HEK293T (cell line): ENCODE results near the gene THSD7B.

Experiments used
- FOXM1 ChIP-seq: fragments of 450-650 bp; IDR thresholded peaks from 2 replicates; pipeline ENCODE4 v1.6.1; 2017; ENCODE audit warnings: mild to moderate bottlenecking, borderline replicate concordance
- LEF1 ChIP-seq: fragments of 450-650 bp; IDR thresholded peaks from 2 replicates; pipeline ENCODE4 v1.6.1; 2017; ENCODE audit warnings: mild to moderate bottlenecking, borderline replicate concordance
- SP1 ChIP-seq: fragments of 450-650 bp; IDR thresholded peaks from 2 replicates; pipeline ENCODE4 v1.6.1; 2017

- no peak for TF ChIP-seq LEF1
- TF ChIP-seq FOXM1: no peak
- no peak for TF ChIP-seq SP1
Measured at GRCh38 chr2:137009953-137010352, 244.6 kb downstream of the THSD7B start.
